CD14-positive monocyte (primary cell): Measurements from ENCODE around the gene POLD3. TPM values are rescaled to one million over a fixed set of nuclear protein-coding genes. Genes with fewer than 3 reads are reported as not detected.

Source experiments
- DNase-seq, 3 donors: peaks; one replicate each; pipeline ENCODE4 v3.0.0-alpha.2; 2011 to 2022
- H2AFZ ChIP-seq: 2 replicates; pipeline ENCODE4 v1.6.0; 2012; ENCODE audit warnings: mild to moderate bottlenecking, low read depth, low read length, inconsistent platforms; ENCODE audit not compliant: insufficient read depth, poor library complexity, severe bottlenecking
- H3K27ac ChIP-seq, 2 donors: 1 replicate in 1 of 2; 2 replicates in 1 of 2; pipeline ENCODE4 v1.5.1; 2012 to 2013; ENCODE audit warnings: low read length in 2 of 2, control low read depth in 1 of 2, inconsistent platforms in 1 of 2, low read depth in 1 of 2, mild to moderate bottlenecking in 1 of 2
- H3K27me3 ChIP-seq, 2 donors: one replicate each; pipeline versions ENCODE4 v1.6.0 to v1.6.1; 2011 to 2013; ENCODE audit warnings: low read length in 2 of 2; ENCODE audit not compliant: control insufficient read depth in 2 of 2, insufficient read depth in 2 of 2
- H3K36me3 ChIP-seq, 2 donors: replicated peaks in 1 of 2; 1 replicate in 1 of 2; 2 replicates in 1 of 2; pipeline versions ENCODE4 v1.5.1 to v1.6.1; 2012 to 2013; ENCODE audit warnings: low read length in 2 of 2, control low read depth in 1 of 2, inconsistent platforms in 1 of 2, mild to moderate bottlenecking in 1 of 2; ENCODE audit not compliant: insufficient read depth in 2 of 2, control insufficient read depth in 1 of 2
- H3K4me1 ChIP-seq, 2 donors: 1 replicate in 1 of 2; 2 replicates in 1 of 2; pipeline versions ENCODE4 v1.5.1 to v1.6.1; 2012 to 2013; ENCODE audit warnings: low read length in 2 of 2, control low read depth in 1 of 2, inconsistent platforms in 1 of 2, mild to moderate bottlenecking in 1 of 2, moderate library complexity in 1 of 2; ENCODE audit not compliant: insufficient read depth in 2 of 2, control insufficient read depth in 1 of 2
- H3K4me2 ChIP-seq: replicated peaks from 2 replicates; pipeline ENCODE3; 2012; ENCODE audit warnings: low read length, moderate library complexity, mild to moderate bottlenecking; ENCODE audit not compliant: poor library complexity, severe bottlenecking; ENCODE audit errors: extremely low read depth
- H3K4me3 ChIP-seq, 3 experiments: fragments of 200-600 bp in 1 of 3; sonication (generic) in 1 of 3; replicated peaks in 1 of 3; 1 replicate in 2 of 3; 2 replicates in 1 of 3; pipeline ENCODE4 v1.5.1; 2011 to 2013; ENCODE audit warnings: low read length in 3 of 3, mild to moderate bottlenecking in 3 of 3, control low read depth in 2 of 3, low read depth in 2 of 3, inconsistent platforms in 1 of 3, moderate library complexity in 1 of 3
- H3K79me2 ChIP-seq: 2 replicates; pipeline ENCODE4 v1.6.0; 2012; ENCODE audit warnings: mild to moderate bottlenecking, control low read depth, inconsistent platforms, low read length, moderate library complexity; ENCODE audit not compliant: insufficient read depth
- H3K9ac ChIP-seq: 2 replicates; pipeline ENCODE4 v1.6.0; 2017; ENCODE audit warnings: low read length, mild to moderate bottlenecking; ENCODE audit not compliant: insufficient read depth, poor library complexity, severe bottlenecking
- H3K9me3 ChIP-seq, 2 donors: replicated peaks in 1 of 2; 1 replicate in 1 of 2; 2 replicates in 1 of 2; pipeline versions ENCODE4 v1.5.1 to v1.6.1; 2012 to 2013; ENCODE audit warnings: low read length in 2 of 2, control low read depth in 1 of 2; ENCODE audit not compliant: control insufficient read depth in 1 of 2, insufficient read depth in 1 of 2
- H4K20me1 ChIP-seq: 2 replicates; pipeline ENCODE4 v1.6.0; 2012; ENCODE audit warnings: mild to moderate bottlenecking, low read length, control low read depth, moderate library complexity; ENCODE audit not compliant: insufficient read depth
- H3K27ac Mint-ChIP-seq, 7 donors: one replicate each; pipeline ENCODE4 v1.8.0; 2020; ENCODE audit warnings: mild to moderate bottlenecking in 7 of 7, mixed read lengths in 7 of 7, moderate library complexity in 6 of 7, inconsistent platforms in 2 of 7
- H3K27me3 Mint-ChIP-seq, 3 donors: one replicate each; pipeline ENCODE4 v1.8.0; 2021 to 2022; ENCODE audit warnings: low read depth in 3 of 3, mild to moderate bottlenecking in 3 of 3, mixed read lengths in 3 of 3, moderate library complexity in 3 of 3, inconsistent platforms in 1 of 3
- H3K36me3 Mint-ChIP-seq, 2 donors: one replicate each; pipeline ENCODE4 v1.8.0; 2020; ENCODE audit warnings: mixed read lengths in 2 of 2, inconsistent platforms in 1 of 2, mild to moderate bottlenecking in 1 of 2
- H3K4me1 Mint-ChIP-seq: one replicate; pipeline ENCODE4 v1.8.0; 2020; ENCODE audit warnings: mild to moderate bottlenecking, mixed read lengths
- H3K4me3 Mint-ChIP-seq, 2 donors: one replicate each; pipeline ENCODE4 v1.8.0; 2020; ENCODE audit warnings: mild to moderate bottlenecking in 2 of 2, mixed read lengths in 2 of 2, moderate library complexity in 1 of 2
- H3K9me3 Mint-ChIP-seq, 7 donors: one replicate each; pipeline ENCODE4 v1.8.0; 2020 to 2022; ENCODE audit warnings: mixed read lengths in 7 of 7, mild to moderate bottlenecking in 6 of 7, moderate library complexity in 6 of 7, inconsistent platforms in 2 of 7
- CTCF ChIP-seq: fragments of 200-600 bp; IDR thresholded peaks from one replicate; pipeline ENCODE4 v1.8.0; 2022; ENCODE audit warnings: antibody characterized with exemption, mild to moderate bottlenecking
- WGBS: methylation state at CpG from one replicate; pipeline ENCODE4 v1.1.5; 2013; ENCODE audit warnings: missing lambda C conversion rate; ENCODE audit not compliant: insufficient coverage; 5-methylcytosine and 5-hydroxymethylcytosine counted together
- intact Hi-C, 2 donors: fragments of 100-400 bp; cut with micrococcal nuclease; formaldehyde crosslinking; loops; one replicate each; pipeline versions ENCODE4 v1.15.0 to v1.15.1; 2023
- polyA plus RNA-seq, 3 donors: library from polyadenylated mRNA; depleted of rRNA in 1 of 3; unstranded in 2 of 3; stranded (reverse) in 1 of 3; fragments of 300-500 nt in 2 of 3; fragments of >200 nt in 1 of 3; fragmentation: Illumina TruSeq in 2 of 3; gene quantifications; 1 replicate in 2 of 3; 2 replicates in 1 of 3; pipeline ENCODE4 v1.2.3, GENCODE V29; 2012 to 2021

Gene POLD3
- polyA plus RNA-seq, 3 donors = 11.3 to 29.9 (median 26.2) TPM

GRCh38 chr11:74647831-74648230, 55.4 kb downstream of the POLD3 start:
- no peak overlapping the region for H3K27ac ChIP-seq
- no peaks in the 10 kb centered on the region for H3K4me1 ChIP-seq
- no peaks in the 10 kb centered on the region for H3K27me3 Mint-ChIP-seq
- H3K79me2 ChIP-seq = no peaks in the 10 kb centered on the region
- H3K4me2 ChIP-seq = no peak overlapping the region
- H3K4me3 ChIP-seq = no peak overlapping the region
- H3K36me3 Mint-ChIP-seq = peaks cover 64 to 76% of the 10 kb centered on the region in 2 donors
- TF ChIP-seq CTCF = no peak
- intact Hi-C loops = no loop called here
- H2AFZ ChIP-seq = no peak overlapping the region
- H3K9me3 Mint-ChIP-seq = no peaks in the 10 kb centered on the region
- no peak for DNase-seq
- H3K27me3 ChIP-seq = no peaks in the 10 kb centered on the region
- no peaks in the 10 kb centered on the region for H3K9me3 ChIP-seq
- H3K36me3 ChIP-seq = peaks cover 60 to 100% of the 10 kb centered on the region in 2 donors
- no peaks in the 10 kb centered on the region for H3K4me1 Mint-ChIP-seq
- no peak overlapping the region for H3K27ac Mint-ChIP-seq
- no peak overlapping the region for H3K9ac ChIP-seq
- H4K20me1 ChIP-seq = no peaks in the 10 kb centered on the region
- no peak overlapping the region for H3K4me3 Mint-ChIP-seq
- 100% methylated on average over 1 of the region's 3 CpGs for WGBS

- Histone ChIP-seq H4K20me1 (no peaks in the 10 kb centered on the region), H3K27ac (no peak overlapping the region), H3K4me3 (no peak overlapping the region), H3K79me2 (no peaks in the 10 kb centered on the region), H3K4me1 (no peaks in the 10 kb centered on the region), H3K27me3 (no peaks in the 10 kb centered on the region), H3K36me3 (peaks cover 55 to 98% of the 10 kb centered on the region in 2 donors), H2AFZ (no peak overlapping the region), H3K9me3 (no peaks in the 10 kb centered on the region), H3K9ac (no peak overlapping the region), H3K4me2 (no peak overlapping the region)
- intact Hi-C loops = no loop called here
- no peak for DNase-seq
- WGBS = 92% methylated on average over 3 of the region's 4 CpGs
- H3K27me3 Mint-ChIP-seq = no peaks in the 10 kb centered on the region
- peaks cover 68 to 76% of the 10 kb centered on the region in 2 donors for H3K36me3 Mint-ChIP-seq
- H3K4me1 Mint-ChIP-seq = no peaks in the 10 kb centered on the region
- TF ChIP-seq CTCF = no peak
- H3K9me3 Mint-ChIP-seq = peaks cover 0 to 2% (median 0%) of the 10 kb centered on the region in 7 donors
- H3K27ac Mint-ChIP-seq = no peak overlapping the region
- no peak overlapping the region for H3K4me3 Mint-ChIP-seq
Measured at GRCh38 chr11:74648894-74649293, 56.5 kb downstream of the POLD3 start.
